Upper lobe of right lung (tissue), 1 donor: ENCODE data around the gene CDC34. TPM values are rescaled to one million over a fixed set of nuclear protein-coding genes. Genes with fewer than 3 reads are reported as not detected.

Source experiments
- ATAC-seq: fragments of 200-7000 bp; cut with Tn5 transposase; one replicate; pipeline ENCODE4 v1.9.1; 2020; ENCODE audit warnings: mild to moderate bottlenecking, moderate library complexity
- DNase-seq: peaks from one replicate; pipeline ENCODE4 v3.0.0-alpha.2; 2020
- H3K27ac ChIP-seq: fragments of 200-600 bp; one replicate; pipeline ENCODE4 v1.8.0; 2022
- H3K27me3 ChIP-seq: fragments of 200-600 bp; one replicate; pipeline ENCODE4 v1.8.0; 2022; ENCODE audit warnings: mild to moderate bottlenecking
- H3K36me3 ChIP-seq: fragments of 200-600 bp; one replicate; pipeline ENCODE4 v1.8.0; 2022
- H3K4me1 ChIP-seq: fragments of 200-600 bp; one replicate; pipeline ENCODE4 v1.8.0; 2022
- H3K4me3 ChIP-seq: fragments of 200-600 bp; one replicate; pipeline ENCODE4 v1.8.0; 2022; ENCODE audit warnings: mild to moderate bottlenecking
- H3K9me3 ChIP-seq: fragments of 200-600 bp; one replicate; pipeline ENCODE4 v1.8.0; 2022
- CTCF ChIP-seq: fragments of 200-600 bp; IDR thresholded peaks from one replicate; pipeline ENCODE4 v1.8.0; 2022; ENCODE audit warnings: antibody characterized with exemption
- intact Hi-C: fragments of 100-400 bp; cut with DNase I; formaldehyde crosslinking; loops from one replicate; pipeline ENCODE4 v1.11.0; 2022
- total RNA-seq: library from RNA; stranded (reverse); fragmentation: NEBNext Ultra II Directional; extraction: Animal tissue kit (Norgen Biotek cat#: 25700); gene quantifications from one replicate; pipeline ENCODE4 v1.2.1, GENCODE V29; 2021
- donor health status: DM: no; HTN: yes; CAD: no; lungs with severe emphysema.

CDC34 gene
- total RNA-seq, 1 donor from 2014 or later, result 40.9 TPM

DNA sequence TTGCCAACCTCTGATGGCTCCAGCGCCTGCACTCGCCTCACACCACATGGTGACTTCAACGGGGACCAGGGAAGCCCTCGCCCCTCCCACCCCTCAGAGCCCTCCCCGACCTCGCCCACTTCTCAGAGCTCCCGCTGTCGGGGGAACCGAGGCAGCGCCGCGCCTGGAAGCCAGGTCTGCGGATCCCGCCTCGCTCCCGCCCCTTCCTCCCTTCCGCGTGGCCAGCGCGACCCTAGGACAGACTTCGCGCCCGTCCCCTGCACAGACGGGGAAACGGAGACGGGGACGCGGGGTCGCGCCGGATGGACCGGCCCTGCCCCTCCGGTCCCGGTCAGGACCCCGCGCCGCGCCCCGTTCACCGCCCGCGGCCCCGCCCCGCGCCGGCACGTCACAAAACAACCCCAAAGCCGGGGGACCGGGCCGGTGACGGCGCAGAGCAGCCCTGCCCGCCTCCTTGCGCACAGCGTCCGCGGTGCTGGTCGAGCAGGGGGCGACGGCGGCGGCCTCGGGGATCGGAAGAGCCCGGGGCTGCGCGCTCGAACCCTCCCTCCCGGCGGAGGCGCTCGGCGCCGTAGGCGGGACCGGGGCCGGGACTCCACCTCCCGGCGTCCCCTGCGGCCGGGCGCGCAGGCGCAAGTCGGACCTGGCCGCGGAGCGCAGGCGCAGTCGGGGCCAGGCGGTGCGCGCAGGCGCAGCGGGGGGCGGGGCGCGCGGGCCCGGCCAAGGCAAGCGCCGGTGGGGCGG is 379 bp upstream of the CDC34 start:
- peaks cover 21% of the 10 kb centered on the region for H3K4me1 ChIP-seq

DNA sequence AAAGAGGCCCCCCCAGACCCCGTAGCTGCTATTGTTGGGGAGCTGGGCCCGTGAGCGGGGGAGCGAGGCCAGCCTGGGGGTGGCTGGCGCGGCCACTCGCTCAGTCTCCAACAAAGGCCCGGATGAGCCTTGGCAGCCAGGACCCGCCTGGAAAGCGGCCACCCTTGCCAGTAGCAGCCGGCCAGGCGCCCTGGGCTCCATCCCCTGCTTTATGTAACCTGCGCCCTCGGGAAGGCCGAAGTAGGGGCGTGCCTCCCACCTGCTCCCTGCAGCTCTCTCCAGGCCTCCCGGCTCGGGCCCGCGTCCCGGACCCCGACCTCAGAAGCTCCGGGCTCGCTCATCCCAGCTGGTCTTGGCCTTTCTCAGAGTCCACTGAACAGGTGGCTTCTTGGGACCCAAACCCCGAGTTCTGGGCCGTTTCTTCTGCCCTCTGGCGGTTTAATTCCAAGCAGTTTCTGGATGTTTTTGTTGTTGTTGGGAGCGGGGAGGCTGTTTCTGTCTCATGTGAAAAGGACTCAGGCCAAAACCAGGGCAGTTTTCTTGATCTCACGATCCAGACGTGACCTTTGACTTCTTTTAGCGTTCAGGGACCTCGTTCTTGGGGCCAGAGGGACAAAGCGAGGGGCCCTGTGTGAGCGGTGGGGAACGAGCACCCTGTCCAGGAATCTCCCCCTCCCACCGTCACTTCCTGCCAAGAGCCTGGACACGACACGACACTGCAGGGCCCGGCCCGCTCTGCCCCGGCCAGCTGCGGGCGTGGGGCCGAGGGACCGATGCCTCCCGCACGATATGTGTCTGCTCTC is 1.2 kb downstream of the CDC34 start:
- intact Hi-C loops, result no loop called here
- H3K27ac ChIP-seq, result peak overlapping the region; percentile 84
- peak; percentile 54 for TF ChIP-seq CTCF
- no peaks in the 10 kb centered on the region for H3K9me3 ChIP-seq
- H3K36me3 ChIP-seq, result peaks cover 15% of the 10 kb centered on the region
- ATAC-seq (peak; percentile 24), DNase-seq (peak; percentile 86)
- peak overlapping the region; percentile 99 for H3K4me3 ChIP-seq
- H3K27me3 ChIP-seq, result no peaks in the 10 kb centered on the region
- peaks cover 21% of the 10 kb centered on the region for H3K4me1 ChIP-seq

More for the DNA sequence above, 379 bp upstream of the CDC34 start:
- no peak for TF ChIP-seq CTCF
- no peaks in the 10 kb centered on the region for H3K9me3 ChIP-seq
- H3K27me3 ChIP-seq, result no peaks in the 10 kb centered on the region
- DNase-seq (peak; percentile 92), ATAC-seq (peak; percentile 88)
- peaks cover 2% of the 10 kb centered on the region for H3K36me3 ChIP-seq
- peak overlapping the region; percentile 92 for H3K4me3 ChIP-seq
- intact Hi-C loops, result no loop called here
- H3K27ac ChIP-seq, result peak overlapping the region; percentile 91

GRCh38 chr19:533364-534058 is 2.0 kb downstream of the CDC34 start:
- Histone ChIP-seq H3K9me3 (no peaks in the 10 kb centered on the region), H3K36me3 (peaks cover 23% of the 10 kb centered on the region), H3K4me1 (peaks cover 21% of the 10 kb centered on the region), H3K4me3 (peak overlapping the region; percentile 99), H3K27ac (peak overlapping the region; percentile 84), H3K27me3 (no peaks in the 10 kb centered on the region)
- no peak for TF ChIP-seq CTCF
- DNase-seq, result no peak
- no peak for ATAC-seq
- intact Hi-C loops, result no loop called here

DNA sequence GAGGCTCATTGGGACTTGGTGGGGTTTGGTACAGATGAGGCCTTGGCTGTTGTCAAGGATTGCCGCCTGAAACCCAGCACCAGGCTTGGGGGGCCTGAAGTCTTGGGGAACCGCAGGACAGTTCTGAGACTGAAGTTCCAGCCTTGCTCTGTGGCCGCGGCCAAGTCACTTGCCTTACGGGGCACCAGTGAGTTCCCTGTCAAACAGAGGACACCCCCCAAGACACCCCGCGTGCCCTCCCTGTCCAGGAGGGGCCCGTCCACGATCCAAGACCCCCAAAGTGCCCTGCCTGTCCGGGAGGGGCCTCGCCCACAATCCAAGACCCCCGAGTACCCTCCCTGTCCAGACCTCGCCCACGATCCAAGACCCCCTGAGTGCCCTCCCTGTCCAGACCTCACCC is 2.5 kb downstream of the CDC34 start:
- intact Hi-C loops, result no loop called here
- no peak for TF ChIP-seq CTCF
- DNase-seq (no peak), ATAC-seq (no peak)
- Histone ChIP-seq H3K27ac (peak overlapping the region; percentile 84), H3K36me3 (peaks cover 28% of the 10 kb centered on the region), H3K4me3 (peak overlapping the region; percentile 99), H3K9me3 (no peaks in the 10 kb centered on the region), H3K27me3 (no peaks in the 10 kb centered on the region), H3K4me1 (peaks cover 21% of the 10 kb centered on the region)

- intact Hi-C loops, result no loop called here
- no peak for TF ChIP-seq CTCF
- Histone ChIP-seq H3K27ac (no peak overlapping the region), H3K27me3 (no peaks in the 10 kb centered on the region), H3K4me1 (peaks cover 21% of the 10 kb centered on the region), H3K36me3 (peaks cover 35% of the 10 kb centered on the region), H3K9me3 (no peaks in the 10 kb centered on the region), H3K4me3 (no peak overlapping the region)
- ATAC-seq, result no peak
- DNase-seq, result no peak
Observed at GRCh38 chr19:535017-535835, 3.7 kb downstream of the CDC34 start.
